GM23248 (cell line): Measurements from ENCODE around the gene TDRD12.

Experiments
- EZH2 ChIP-seq: fragments of 200-600 bp; sonication (generic); IDR thresholded peaks from 2 replicates; pipeline ENCODE4 v1.6.1; 2018; ENCODE audit warnings: antibody characterized with exemption, mild to moderate bottlenecking; ENCODE audit not compliant: insufficient read depth, poor library complexity, severe bottlenecking
- EZH2phosphoT487 ChIP-seq: fragments of 200-600 bp; sonication (generic); IDR thresholded peaks from 2 replicates; pipeline ENCODE4 v1.6.1; 2018; ENCODE audit warnings: antibody characterized with exemption, moderate library complexity, mild to moderate bottlenecking, low read depth; ENCODE audit not compliant: insufficient read depth

DNA sequence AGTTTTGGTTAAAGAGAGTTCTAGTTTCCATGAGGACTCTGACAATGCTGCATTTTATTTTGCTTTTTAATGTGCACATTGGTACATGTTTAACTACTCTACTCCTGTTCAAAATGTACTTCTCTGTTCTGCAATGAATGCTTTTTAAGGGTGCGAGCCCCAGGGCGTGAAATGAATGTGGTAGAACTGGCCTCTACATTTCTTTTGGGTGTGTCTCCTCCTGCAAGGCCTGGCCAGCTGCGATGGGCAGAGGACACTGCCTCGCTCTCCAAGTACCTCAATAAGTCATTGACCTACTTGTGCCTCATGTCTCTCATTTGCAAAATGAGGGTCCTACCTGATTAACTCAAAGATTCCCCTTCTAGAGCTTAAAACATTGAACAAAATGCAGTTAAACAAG lies 37.2 kb upstream of the TDRD12 start:
- TF ChIP-seq EZH2 (no peak), EZH2phosphoT487 (no peak)
